Measurements from ENCODE around the gene TMEM107.

The TMEM107 gene

GRCh38 chr17:8142158-8142886 is 33.9 kb downstream of the TMEM107 start:
- Histone ChIP-seq H3K9ac (ENCODE audit: low read length) (no peak overlapping the region), H3K27me3 (ENCODE audit: low read depth, low read length) (no peaks in the 10 kb centered on the region), H3K4me2 (ENCODE audit: low read length) (no peak overlapping the region), H3K36me3 (replicated peaks; ENCODE audit: low read depth, low read length) (no peaks in the 10 kb centered on the region), H3K79me2 (ENCODE audit: low read length) (no peaks in the 10 kb centered on the region), H2AFZ (ENCODE audit: low read depth, low read length) (no peak overlapping the region), H3K9me3 (ENCODE audit: insufficient read depth, low read length) (no peaks in the 10 kb centered on the region), H3K4me1 (ENCODE audit: low read length) (peaks cover 5% of the 10 kb centered on the region; the same call in 1 of the 2 replicates), H4K20me1 (ENCODE audit: insufficient read depth, low read length) (no peaks in the 10 kb centered on the region), H3K27ac (ENCODE audit: low read length) (no peak overlapping the region), H3K4me3 (ENCODE audit: low read length) (no peak overlapping the region)
- no peak for TF ChIP-seq CTCF (IDR thresholded peaks at IDR 0.05; ENCODE audit: low read depth, low read length)
- TF ChIP-seq EZH2phosphoT487 (IDR thresholded peaks at IDR 0.05; ENCODE audit: low read depth), result no peak

- Histone ChIP-seq H3K27me3 (ENCODE audit: low read depth, low read length) (no peaks in the 10 kb centered on the region), H3K79me2 (ENCODE audit: low read length) (no peaks in the 10 kb centered on the region), H3K9me3 (ENCODE audit: insufficient read depth, low read length) (no peaks in the 10 kb centered on the region), H3K36me3 (replicated peaks; ENCODE audit: low read depth, low read length) (no peaks in the 10 kb centered on the region), H3K9ac (ENCODE audit: low read length) (no peak overlapping the region), H3K4me3 (ENCODE audit: low read length) (no peak overlapping the region), H3K4me1 (ENCODE audit: low read length) (peaks cover 5% of the 10 kb centered on the region; the same call in 1 of the 2 replicates), H4K20me1 (ENCODE audit: insufficient read depth, low read length) (no peaks in the 10 kb centered on the region), H3K4me2 (ENCODE audit: low read length) (no peak overlapping the region), H2AFZ (ENCODE audit: low read depth, low read length) (no peak overlapping the region), H3K27ac (ENCODE audit: low read length) (no peak overlapping the region)
- TF ChIP-seq CTCF (IDR thresholded peaks at IDR 0.05; ENCODE audit: low read depth, low read length), result no peak
- no peak for TF ChIP-seq EZH2phosphoT487 (IDR thresholded peaks at IDR 0.05; ENCODE audit: low read depth)
Measured at GRCh38 chr17:8141741-8142140, 34.4 kb downstream of the TMEM107 start.

- no peak overlapping the region for H3K4me2 ChIP-seq (ENCODE audit: low read length)
- H2AFZ ChIP-seq (ENCODE audit: low read depth, low read length), result no peak overlapping the region
- no peaks in the 10 kb centered on the region for H4K20me1 ChIP-seq (ENCODE audit: insufficient read depth, low read length)
- TF ChIP-seq EZH2phosphoT487 (IDR thresholded peaks at IDR 0.05; ENCODE audit: low read depth) (no peak), CTCF (IDR thresholded peaks at IDR 0.05; ENCODE audit: low read depth, low read length) (no peak)
- H3K79me2 ChIP-seq (ENCODE audit: low read length), result no peaks in the 10 kb centered on the region
- no peak overlapping the region for H3K4me3 ChIP-seq (ENCODE audit: low read length)
- no peaks in the 10 kb centered on the region for H3K27me3 ChIP-seq (ENCODE audit: low read depth, low read length)
- no peaks in the 10 kb centered on the region for H3K36me3 ChIP-seq (replicated peaks; ENCODE audit: low read depth, low read length)
- H3K27ac ChIP-seq (ENCODE audit: low read length), result no peak overlapping the region
- no peaks in the 10 kb centered on the region for H3K9me3 ChIP-seq (ENCODE audit: insufficient read depth, low read length)
- H3K9ac ChIP-seq (ENCODE audit: low read length), result no peak overlapping the region
- peaks cover 5% of the 10 kb centered on the region; the same call in 1 of the 2 replicates for H3K4me1 ChIP-seq (ENCODE audit: low read length)
Measured at GRCh38 chr17:8141045-8141444, 35.1 kb downstream of the TMEM107 start.

GRCh38 chr17:8140065-8141029 is 35.8 kb downstream of the TMEM107 start:
- Histone ChIP-seq H3K27ac (ENCODE audit: low read length) (no peak overlapping the region), H3K9ac (ENCODE audit: low read length) (no peak overlapping the region), H2AFZ (ENCODE audit: low read depth, low read length) (no peak overlapping the region), H3K36me3 (replicated peaks; ENCODE audit: low read depth, low read length) (no peaks in the 10 kb centered on the region), H3K4me3 (ENCODE audit: low read length) (no peak overlapping the region), H3K4me1 (ENCODE audit: low read length) (peaks cover 5% of the 10 kb centered on the region; the same call in 1 of the 2 replicates), H3K4me2 (ENCODE audit: low read length) (no peak overlapping the region), H3K9me3 (ENCODE audit: insufficient read depth, low read length) (no peaks in the 10 kb centered on the region), H4K20me1 (ENCODE audit: insufficient read depth, low read length) (no peaks in the 10 kb centered on the region), H3K79me2 (ENCODE audit: low read length) (no peaks in the 10 kb centered on the region), H3K27me3 (ENCODE audit: low read depth, low read length) (no peaks in the 10 kb centered on the region)
- TF ChIP-seq EZH2phosphoT487 (IDR thresholded peaks at IDR 0.05; ENCODE audit: low read depth) (no peak), CTCF (IDR thresholded peaks at IDR 0.05; ENCODE audit: low read depth, low read length) (no peak)
